CMK (cell line): ENCODE data around the gene CNOT1.
"Not testable (repeated sequence)": the region's sequence is repeated elsewhere in the genome, so short reads cannot be mapped to it uniquely, and the experiment has no call there.

Source experiments
- DNase-seq: peaks from one replicate; pipeline ENCODE4 v3.0.0-alpha.2; 2010; ENCODE audit warnings: low read depth

The CNOT1 gene

DNA sequence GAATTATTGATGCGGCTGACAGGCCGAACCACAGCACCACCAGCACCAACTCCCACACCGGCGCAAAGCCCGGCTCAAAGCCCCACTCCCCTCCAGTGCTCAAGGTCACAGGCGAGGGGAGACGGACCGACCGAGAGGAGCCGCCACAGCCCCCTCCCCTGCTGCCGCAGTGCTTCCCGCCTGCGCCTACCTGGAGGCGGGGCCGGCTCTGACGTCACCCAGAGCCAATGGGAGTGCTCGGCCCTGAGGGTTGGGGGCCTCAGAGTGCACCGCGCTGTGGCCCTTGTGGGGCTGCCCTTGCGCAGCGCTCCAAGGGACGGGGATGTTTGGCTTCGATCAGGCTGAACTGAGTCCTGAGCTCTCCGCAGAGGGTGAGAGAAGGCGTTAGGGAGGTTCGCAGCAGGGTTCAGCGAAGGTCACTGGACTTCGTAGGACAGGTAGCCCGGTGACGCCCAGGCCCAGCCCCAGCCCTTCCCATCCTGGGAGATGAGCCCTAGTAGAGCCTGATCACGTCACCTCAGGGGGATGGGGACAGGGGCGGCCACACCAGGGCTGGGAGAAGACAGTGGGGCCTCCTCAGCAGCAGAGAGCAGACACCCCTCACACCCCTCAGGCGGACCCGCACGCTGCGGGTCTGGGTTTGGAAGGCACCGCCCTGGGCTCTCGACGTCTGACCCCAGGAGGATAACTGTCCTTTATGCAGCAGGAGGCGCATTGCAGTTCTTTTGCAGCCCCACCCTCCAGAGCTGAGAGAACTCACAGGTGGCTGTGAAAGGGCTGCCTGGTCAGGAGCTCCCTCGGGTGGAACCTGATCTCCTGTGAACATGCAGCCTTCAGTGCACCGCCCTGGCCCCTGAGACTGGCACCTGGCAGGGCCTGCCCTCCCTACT, 128.1 kb downstream of the CNOT1 start:
- no peak for DNase-seq

DNA sequence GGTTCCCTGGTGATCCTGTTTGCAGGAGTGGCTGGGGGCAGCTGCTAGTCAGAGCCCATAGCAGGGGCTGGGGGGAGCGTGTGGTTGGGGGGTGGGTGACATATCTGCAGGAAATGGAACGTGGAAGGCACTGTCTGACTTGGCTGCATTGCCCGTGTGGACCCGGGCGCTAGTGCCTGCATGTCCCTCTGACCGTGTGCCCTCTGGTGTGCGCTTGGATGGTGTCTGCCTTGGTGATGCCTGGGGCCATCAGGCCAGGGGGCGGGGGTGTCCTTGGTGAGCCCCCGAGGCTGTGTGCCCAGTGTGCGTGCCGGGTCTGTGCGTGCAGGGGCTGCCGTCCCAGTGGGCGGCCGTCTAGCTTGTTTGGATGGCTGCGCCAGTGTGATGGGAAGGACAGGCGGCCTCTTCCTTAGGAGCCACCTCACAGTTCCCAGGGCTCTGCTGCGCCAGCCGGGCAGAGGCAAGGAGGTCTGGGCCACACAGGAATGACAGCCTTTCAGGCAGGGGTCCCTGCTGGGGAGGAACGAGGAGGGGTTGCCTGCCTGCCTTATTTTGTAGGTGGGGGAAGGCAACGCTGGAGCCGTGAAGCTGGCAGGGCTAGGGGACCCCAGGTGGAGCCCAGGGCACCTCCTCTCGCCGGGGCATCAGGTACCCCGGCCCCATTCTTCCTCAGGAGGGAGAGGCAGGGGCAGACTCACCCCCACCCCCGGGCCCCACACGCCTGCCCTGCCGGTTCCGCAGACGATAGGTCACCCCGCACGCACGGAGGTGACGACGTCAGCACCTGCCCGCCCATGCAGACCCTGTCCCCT, 129.0 kb downstream of the CNOT1 start:
- DNase-seq, result no peak

DNA sequence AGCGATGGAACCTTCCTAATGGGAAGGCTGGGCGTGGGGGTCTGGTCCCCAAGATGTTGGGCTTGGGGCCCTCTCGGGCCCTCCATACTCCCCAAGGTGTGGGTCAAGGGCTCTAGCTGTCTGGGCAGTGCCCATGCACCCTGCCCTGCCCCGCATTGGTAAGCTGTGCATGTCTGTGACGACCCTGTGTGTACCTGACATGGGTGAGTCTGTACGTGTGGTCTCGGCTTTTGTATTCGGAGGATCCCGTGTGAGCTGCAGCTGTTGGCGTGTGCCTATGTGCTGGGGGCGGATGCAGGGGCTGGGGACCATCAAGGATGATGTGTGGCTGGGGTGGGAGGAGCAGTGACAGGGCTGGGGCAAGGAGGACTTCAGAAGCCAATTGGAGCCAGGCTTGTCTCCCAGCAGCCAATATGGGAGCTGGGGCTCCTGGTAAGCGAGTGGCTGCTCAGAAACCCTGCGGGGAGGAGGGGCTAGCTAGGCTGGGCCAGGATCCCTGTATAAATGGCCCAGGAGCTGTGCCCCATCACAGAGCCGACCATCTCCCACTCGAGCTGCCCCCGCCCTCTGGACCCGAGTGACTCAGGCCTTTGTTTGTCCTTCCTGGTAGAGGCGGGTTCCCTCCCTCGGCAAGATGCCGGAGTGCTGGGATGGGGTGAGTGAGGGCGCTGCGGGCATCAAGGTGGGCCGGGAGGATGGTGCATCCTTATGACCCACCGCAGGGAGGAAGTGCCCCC, 129.8 kb downstream of the CNOT1 start, which contains the start of gene NDRG4:
Gene NDRG4 (plus strand): TSS at position 529 of the 737 bp plus-strand sequence. CDS start 106 bp downstream, at position 635.
- no peak for DNase-seq

DNA sequence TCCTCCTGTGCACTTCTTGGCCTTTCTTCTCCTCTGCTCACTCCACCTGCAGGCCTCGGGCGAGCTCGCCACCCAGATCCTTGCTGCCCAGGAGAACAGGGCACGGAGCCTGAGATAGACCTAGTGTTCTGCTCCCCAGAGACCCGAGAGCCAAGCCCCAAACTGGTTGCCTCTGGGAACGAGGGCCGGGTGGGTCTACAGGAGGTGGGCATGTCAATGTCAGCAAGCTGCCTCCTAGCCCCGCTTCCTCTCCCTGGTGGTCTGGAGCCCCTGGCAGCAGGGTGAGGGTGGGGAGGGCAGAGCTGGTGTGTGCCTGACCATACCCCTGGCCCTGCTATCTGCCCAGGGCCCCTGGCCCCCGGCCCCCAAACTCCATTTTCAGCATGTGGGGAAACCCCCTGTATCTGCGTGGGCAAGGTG, 130.5 kb downstream of the CNOT1 start:
- DNase-seq, result no peak

DNA sequence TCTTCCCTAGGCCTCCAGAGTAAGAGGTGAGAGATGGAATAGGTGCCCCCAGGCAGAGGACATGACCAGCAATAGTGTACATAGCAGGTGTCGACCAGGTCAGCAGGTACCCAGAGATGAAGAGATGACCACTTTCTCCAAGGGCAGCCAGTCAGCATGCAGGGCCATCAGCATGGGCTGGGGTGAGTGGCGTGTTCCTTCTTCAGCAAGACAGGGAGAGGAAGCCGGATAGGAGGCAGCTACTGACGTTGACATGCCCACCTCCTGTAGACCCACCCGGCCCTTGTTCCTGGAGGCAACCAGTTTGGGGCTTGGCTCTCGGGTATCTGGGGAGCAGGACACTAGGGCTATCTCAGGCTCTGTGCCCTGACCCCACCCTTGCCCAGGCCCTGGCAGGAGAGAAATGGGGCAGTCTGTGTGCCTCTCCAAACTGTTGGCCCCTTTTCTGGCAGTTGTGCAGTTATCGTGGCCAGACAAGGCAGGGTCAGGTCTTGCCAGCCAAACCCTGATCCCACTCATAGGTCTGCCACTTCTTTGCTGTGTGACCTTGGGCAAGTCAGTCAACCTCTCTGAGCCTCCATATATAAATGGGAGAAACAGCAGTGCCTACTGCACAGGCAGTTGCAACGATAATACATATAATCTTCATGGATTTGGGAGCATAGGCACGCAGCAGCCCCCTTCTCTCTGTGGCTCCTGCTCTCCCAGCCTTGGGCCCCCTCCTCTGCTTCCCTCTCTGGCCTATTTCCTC, 131.1 kb downstream of the CNOT1 start:
- DNase-seq, result no peak

DNA sequence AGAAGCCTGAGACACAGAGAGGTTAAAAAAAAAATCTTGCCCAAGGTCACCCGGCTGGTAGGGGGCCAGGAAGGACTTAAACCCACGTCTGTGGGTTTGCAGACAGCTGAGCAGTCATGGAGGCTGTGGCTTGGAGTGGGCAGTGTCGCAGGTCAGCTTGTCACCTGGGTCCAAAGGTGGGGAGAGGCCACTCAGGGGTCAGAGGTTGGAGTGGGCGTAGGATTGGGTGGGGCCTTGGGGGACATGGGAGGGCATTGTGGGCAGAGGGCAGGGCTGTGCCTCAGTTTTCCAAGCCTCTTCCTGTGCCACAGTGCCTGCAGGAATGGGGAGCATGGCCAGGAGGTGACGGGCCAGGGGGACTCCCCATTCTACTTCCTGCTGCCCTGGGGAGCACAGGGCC, 131.7 kb downstream of the CNOT1 start:
- no peak for DNase-seq

DNA sequence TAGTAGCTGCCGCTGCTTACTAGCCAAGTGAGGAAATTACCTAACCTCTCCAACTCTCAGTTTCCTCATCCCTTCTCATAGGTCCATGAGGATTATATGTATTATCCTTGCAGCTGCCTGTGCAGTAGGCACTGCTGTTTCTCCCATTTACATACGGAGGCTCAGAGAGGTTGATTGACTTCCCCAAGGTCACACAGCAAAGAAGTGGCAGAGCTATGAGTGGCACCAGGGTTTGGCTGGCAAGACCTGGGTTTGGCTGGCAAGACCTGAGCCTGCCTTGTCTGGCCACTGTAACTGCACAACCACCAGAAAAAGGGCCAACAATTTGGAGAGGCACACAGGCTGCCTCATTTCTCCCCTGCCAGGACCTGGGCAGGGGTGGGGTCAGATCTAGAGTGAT, 132.2 kb downstream of the CNOT1 start:
- DNase-seq, result no peak

DNA sequence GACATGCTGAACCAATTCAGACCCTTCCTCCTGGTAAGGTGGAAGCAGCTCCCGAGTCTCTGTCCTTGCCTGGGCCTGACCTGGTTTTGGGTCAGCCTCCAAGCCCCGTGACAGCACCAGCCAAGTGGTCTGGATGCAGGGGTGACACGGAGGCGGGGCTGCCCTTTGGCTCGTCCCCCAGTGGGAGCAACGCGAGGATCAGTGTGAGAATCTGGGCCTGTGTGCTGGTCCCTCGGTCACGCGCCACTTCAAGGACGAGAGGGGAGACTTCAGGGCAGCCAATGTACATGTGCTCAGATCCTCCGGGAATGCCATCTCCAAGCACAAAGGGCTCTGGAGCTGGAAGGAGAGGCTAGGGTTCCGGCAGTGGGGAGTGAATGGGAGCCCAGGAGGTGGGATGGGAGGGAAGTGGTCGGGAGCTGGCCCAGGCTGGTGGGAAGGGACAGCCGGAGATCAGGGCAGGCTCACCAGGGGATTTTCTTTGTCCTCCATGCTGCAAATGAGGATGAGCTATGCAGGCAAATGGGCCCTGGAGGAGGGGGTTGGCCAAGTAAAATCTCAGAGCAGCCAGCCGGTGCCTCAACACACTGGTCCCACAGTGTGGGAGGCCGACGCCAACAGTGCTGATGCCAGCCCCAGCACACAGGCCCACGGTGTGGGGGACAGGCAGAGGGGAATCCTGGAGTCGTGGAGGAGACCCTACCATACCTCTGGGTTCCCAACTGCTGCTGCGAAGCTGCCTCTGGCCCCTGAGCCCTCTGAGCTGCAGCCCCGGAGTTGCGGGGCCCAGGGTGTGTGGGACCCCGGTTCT, 133.9 kb downstream of the CNOT1 start:
- no peak for DNase-seq

DNA sequence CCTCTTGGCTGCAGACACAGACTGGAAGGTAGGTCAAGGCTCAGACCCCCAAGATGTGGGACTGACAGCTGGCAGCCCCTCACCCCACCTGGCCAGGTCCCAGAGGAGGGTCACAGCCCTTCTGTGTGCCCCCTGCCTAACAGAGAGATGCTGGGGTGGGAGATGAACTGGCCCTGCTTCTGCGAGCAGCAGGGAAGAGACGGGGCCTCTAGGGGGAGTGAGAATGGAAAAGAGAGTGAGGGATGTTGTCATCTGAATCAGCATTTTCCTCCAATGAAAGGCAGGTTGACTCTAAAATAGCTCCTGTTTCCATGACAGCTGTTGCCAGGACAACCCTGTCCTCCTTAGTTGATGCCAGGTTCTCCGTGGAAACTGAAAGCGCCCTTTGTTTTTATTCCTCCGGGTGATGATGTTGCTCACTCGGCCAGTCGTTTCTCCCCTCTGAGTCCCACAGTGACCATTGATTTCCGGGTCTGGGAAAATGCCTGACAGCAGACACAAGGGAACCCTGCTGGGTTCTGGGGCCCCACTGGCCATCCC, 134.6 kb downstream of the CNOT1 start:
- no peak for DNase-seq

DNA sequence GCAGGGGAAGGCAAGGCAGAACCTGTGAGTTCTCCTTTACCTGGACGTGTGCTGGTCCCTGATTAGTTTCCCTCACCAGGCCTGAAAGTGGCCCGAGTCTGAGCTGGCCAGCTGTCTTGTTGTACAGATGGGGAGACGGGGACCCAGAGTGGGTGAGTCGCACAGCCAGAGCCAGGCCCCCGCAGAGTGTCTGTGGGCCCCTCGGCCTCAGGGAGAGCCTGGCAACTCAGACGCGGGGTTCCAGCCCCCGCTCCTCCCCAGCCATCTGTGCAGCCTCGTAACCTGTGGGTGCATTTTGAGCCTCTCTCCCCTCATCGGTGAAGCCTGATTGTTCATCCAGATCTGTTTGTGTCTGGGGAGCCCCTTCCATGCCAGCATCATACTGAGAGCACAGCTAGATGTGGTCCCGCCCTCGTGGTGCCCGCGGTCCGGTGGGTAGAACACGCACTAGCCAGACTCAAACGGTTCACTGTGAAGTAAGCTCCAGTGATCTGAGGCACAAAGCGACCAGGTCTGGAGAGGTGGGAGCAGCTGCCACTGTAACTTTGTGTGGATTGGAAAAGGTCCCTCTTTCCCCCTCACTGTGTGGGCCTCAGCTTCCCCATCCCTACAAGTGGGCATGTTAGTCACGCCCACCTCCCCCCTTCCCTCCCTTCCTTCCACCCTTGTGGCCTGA, 135.7 kb downstream of the CNOT1 start:
- DNase-seq, result no peak

DNA sequence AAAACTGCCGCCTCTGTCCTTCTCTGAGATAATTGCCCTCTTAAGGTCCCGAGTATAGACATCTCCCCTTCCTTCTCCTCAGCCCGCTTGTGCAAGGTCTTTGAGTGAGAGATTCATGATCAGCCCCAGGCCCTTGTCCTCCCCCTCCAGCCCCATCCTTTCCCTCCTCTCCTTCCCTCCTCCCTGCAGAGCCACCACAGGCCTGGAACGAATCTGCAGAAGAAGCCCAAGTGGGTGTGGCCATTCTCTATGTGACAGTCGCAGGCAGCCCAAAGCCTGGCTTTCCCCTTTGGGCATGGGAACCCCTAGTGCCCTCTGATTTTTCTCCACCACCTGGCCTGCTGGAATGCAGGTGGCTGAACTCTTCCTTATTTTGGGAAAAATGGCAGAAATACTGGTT, 136.9 kb downstream of the CNOT1 start:
- no peak for DNase-seq

DNA sequence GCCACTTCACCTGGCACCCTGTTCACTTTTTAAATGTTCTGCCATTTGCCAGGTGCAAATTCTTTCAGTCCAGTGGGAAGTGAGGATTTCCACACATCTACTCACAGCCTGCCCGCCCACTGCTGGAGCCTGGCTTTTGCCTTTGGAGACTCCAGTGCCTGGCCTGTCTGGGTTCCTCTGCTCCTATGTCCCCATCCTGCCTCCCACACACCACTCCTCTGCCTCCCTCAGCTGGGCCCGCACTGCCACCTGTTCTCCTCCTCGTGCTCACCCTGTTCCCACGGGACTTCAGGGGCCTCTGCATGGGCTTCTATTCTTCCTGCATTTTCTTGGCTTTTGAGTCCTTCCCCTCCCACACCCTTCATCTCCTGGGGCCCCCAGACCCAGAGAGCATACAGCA, 137.6 kb downstream of the CNOT1 start:
- DNase-seq, result no peak

DNA sequence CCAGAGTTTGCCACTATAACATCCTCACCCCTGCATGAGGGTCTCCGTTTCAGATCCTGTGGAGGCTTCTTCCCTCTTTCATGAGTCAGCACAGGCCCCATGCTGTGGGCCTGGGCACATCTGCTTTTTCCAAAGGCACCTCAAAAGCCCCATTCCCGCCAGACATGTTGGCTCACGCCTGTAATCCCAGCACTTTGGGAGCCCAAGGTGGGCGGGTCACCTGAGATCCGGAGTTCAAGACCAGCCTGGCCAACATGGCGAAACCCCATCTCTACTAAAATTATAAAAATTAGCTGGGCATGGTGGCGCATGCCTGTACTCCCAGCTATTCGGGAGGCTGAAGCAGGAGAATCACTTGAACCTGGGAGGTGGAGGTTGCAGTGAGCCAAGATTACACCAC, 139.1 kb downstream of the CNOT1 start:
- DNase-seq, result not testable (repeated sequence)

DNA sequence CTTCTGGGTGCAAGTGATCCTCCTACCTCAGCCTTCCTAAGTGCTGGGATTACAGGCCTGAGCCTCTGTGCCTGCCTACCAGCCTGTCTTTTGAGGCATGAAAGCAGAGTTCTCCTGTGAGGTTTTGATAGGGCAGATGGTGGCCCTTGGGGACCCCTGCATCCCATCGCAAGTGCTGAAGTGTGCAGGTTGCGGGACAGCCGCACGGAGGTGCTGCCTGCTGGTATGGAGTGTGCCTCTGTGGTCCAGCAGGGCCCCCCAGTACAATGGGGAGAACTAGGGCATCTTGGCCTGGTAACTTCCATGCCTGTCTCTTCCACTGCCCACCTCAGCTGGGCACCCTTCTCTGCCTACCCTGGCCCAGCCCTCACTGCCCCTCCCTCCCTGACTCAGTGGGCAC, 139.6 kb downstream of the CNOT1 start:
- DNase-seq, result no peak

DNA sequence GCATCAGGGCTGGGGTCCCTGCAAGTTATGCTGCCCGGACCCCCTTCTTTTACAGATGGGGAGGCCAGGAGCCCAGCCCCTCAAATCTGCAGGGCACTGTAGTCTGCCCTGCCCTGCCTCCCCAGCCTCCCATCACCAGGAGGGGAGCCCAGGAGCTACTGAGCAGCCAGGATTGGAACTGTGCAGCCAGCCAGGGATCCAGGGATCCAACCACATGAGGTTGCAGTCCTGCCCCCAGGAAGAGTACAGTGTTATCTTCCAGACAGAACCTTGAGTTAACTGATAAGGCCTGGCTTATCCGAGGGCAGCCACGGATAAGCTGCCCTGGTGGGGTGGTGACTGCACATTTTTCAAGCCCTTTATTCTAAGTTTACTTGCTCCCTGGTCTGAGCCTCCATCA, 141.1 kb downstream of the CNOT1 start:
- no peak for DNase-seq

DNA sequence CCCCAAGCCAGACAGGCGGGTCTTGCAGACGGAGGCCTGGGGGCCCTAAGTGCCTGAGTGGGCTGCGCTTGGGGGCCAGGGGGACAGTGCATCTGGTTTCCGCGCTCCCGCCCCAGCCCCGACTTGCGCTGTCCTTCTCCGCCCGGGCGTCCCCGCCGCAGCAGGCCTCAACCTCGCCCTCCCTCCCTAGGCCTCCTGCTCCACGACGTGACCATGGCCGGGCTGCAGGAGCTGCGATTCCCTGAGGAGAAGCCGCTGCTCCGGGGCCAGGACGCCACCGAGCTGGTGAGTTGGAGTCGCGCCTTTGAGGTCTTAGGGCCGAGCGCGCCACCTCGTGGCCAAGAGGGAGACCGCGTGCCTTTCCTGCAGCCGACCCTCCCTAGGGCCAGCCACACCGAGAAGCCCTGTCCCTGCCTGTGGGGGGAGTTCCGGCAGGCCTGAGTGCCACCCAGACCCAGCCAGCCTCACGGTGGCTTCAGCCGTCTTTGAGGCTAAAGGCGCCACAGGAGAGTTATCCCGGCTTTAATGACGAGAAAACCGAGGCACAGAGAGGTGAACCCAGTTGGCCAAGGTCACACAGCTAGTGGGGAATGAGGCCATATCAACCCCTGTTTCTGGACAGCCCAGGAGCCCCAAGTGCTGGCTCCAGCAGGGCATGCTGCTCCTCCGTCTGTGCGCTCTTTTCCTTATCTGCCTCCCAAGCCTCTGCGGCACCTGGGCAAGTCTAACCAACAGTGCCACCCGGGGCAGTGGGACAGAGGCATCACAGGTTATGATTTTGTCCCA, 141.9 kb downstream of the CNOT1 start:
- peak; percentile 45 for DNase-seq

DNA sequence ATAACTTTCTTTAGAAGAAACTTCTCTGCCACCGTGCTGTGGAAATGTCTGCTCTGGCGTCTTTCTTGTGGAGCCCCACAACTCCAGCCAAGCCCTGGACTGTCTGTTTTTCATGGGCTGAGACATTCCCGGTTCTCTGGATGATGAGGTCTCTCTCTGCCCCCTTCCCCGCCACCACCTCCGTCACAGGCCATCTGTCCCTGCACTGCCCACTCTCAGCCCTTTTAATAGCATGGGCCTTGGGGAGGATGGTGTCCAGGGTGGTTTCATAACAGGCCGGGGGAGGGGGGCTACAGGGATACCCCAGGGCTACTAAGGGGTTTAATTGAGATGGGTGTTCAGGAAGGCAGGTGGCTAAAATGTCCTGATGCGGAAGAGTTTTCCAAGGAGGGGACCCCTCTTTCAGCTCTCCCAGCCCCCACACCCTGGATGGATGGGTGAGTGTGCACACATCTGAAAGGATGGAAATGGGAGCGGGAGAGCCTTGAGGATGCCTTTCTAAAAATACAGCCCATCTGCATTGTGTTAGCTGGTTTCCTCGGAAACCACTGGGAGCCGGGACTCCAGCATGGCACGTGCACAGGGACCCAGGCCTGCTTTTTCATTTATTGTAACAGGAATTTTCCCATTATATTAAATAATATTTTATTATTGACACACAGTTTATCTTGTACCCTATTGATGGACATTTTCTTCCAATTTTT, 144.3 kb downstream of the CNOT1 start:
- DNase-seq, result no peak

DNA sequence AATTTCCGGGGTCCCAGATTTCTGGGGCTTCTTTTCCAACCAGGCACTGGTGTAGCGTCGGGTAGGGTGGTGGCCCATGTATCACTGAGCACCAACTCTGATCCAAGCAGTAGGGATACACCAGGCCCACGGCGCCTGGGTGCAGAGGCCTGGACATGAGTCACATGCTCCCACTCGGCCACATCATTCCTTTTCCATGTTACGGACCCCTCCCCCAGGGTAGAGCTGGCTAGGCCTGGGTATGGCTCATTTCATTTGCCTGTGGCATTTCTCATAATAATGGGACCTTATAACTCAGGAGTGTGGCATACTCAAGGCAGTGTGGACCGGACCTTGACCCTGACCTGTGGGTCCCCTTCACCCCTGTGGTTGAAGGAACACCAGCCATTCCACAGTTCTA, 147.7 kb downstream of the CNOT1 start:
- no peak for DNase-seq
